ENCODE measurements around the gene LPCAT1.
"Not testable (repeated sequence)": the region's sequence is repeated elsewhere in the genome, so short reads cannot be mapped to it uniquely, and the experiment has no call there.

LPCAT1 gene

GRCh38 chr5:1539393-1540161 is 15.8 kb upstream of the LPCAT1 start:
- peaks cover 26% of the 10 kb centered on the region for H3K4me1 Mint-ChIP-seq
- DNase-seq, H3K27ac Mint-ChIP-seq, H3K4me3 Mint-ChIP-seq, H3K36me3 Mint-ChIP-seq, H3K27me3 Mint-ChIP-seq, H3K9me3 Mint-ChIP-seq, CTCF ChIA-PET: not testable (repeated sequence)

GRCh38 chr5:1538741-1539392 is 15.1 kb upstream of the LPCAT1 start:
- Mint-ChIP-seq H3K27ac (no peak overlapping the region), H3K27me3 (no peaks in the 10 kb centered on the region), H3K36me3 (no peaks in the 10 kb centered on the region), H3K4me1 (peaks cover 30% of the 10 kb centered on the region), H3K4me3 (no peak overlapping the region), H3K9me3 (peaks cover 4% of the 10 kb centered on the region)
- no peak for DNase-seq
- CTCF ChIA-PET = no interaction called here

- Mint-ChIP-seq H3K27me3 (no peaks in the 10 kb centered on the region), H3K36me3 (no peaks in the 10 kb centered on the region), H3K9me3 (peaks cover 4% of the 10 kb centered on the region), H3K27ac (no peak overlapping the region), H3K4me1 (peaks cover 30% of the 10 kb centered on the region), H3K4me3 (no peak overlapping the region)
- CTCF ChIA-PET = no interaction called here
- DNase-seq = no peak
Measured at GRCh38 chr5:1538276-1538675, 14.5 kb upstream of the LPCAT1 start.

GRCh38 chr5:1537603-1538154 is 13.9 kb upstream of the LPCAT1 start:
- Mint-ChIP-seq H3K4me3 (peak overlapping the region; percentile 26), H3K4me1 (peaks cover 30% of the 10 kb centered on the region), H3K27me3 (no peaks in the 10 kb centered on the region), H3K36me3 (no peaks in the 10 kb centered on the region), H3K27ac (peak overlapping the region; percentile 95), H3K9me3 (peaks cover 4% of the 10 kb centered on the region)
- CTCF ChIA-PET = no interaction called here
- DNase-seq = no peak

- H3K36me3 Mint-ChIP-seq = no peaks in the 10 kb centered on the region
- peaks cover 4% of the 10 kb centered on the region for H3K9me3 Mint-ChIP-seq
- peak overlapping the region; percentile 69 for H3K4me3 Mint-ChIP-seq
- H3K4me1 Mint-ChIP-seq = peaks cover 30% of the 10 kb centered on the region
- DNase-seq = peak; percentile 25
- H3K27me3 Mint-ChIP-seq = no peaks in the 10 kb centered on the region
- CTCF ChIA-PET = interaction anchor here (1.1 to 1.6 kb wide), 3 partner anchors 12 to 45 kb away, joined by 4 read pairs; no protein-coding TSS in a partner anchor
- H3K27ac Mint-ChIP-seq = peak overlapping the region; percentile 95
Measured at GRCh38 chr5:1536871-1537602, 13.3 kb upstream of the LPCAT1 start.

- peaks cover 4% of the 10 kb centered on the region for H3K9me3 Mint-ChIP-seq
Measured at GRCh38 chr5:1536322-1536845, 12.6 kb upstream of the LPCAT1 start.

GRCh38 chr5:1535646-1536045 is 11.9 kb upstream of the LPCAT1 start:
- DNase-seq = no peak
- peak overlapping the region; percentile 69 for H3K4me3 Mint-ChIP-seq
- H3K27me3 Mint-ChIP-seq = peaks cover 10% of the 10 kb centered on the region
- peak overlapping the region; percentile 95 for H3K27ac Mint-ChIP-seq
- CTCF ChIA-PET = interaction anchor here (1.3 to 1.6 kb wide), 2 partner anchors 11 to 22 kb away, joined by 4 read pairs; no protein-coding TSS in a partner anchor
- H3K36me3 Mint-ChIP-seq = no peaks in the 10 kb centered on the region
- H3K9me3 Mint-ChIP-seq = peaks cover 4% of the 10 kb centered on the region
- H3K4me1 Mint-ChIP-seq = peaks cover 30% of the 10 kb centered on the region

More at GRCh38 chr5:1536322-1536845, 12.6 kb upstream of the LPCAT1 start:
- Mint-ChIP-seq H3K4me3 (peak overlapping the region; percentile 69), H3K27ac (peak overlapping the region; percentile 95), H3K4me1 (peaks cover 30% of the 10 kb centered on the region), H3K36me3 (no peaks in the 10 kb centered on the region), H3K27me3 (peaks cover 6% of the 10 kb centered on the region)
- CTCF ChIA-PET = interaction anchor here (1.1 to 1.6 kb wide), 3 partner anchors 12 to 44 kb away, joined by 4 read pairs; no protein-coding TSS in a partner anchor
- peak; percentile 74 for DNase-seq

- Mint-ChIP-seq H3K4me1 (peaks cover 28% of the 10 kb centered on the region), H3K9me3 (no peaks in the 10 kb centered on the region), H3K27me3 (peaks cover 16% of the 10 kb centered on the region), H3K4me3 (no peak overlapping the region), H3K36me3 (no peaks in the 10 kb centered on the region), H3K27ac (no peak overlapping the region)
- CTCF ChIA-PET = interaction anchor here (0.9 kb wide), 1 partner anchor 11 kb away, joined by 3 read pairs; no protein-coding TSS in a partner anchor
- no peak for DNase-seq
Measured at GRCh38 chr5:1532384-1532783, 8.6 kb upstream of the LPCAT1 start.

GRCh38 chr5:1529498-1529897 is 5.7 kb upstream of the LPCAT1 start:
- CTCF ChIA-PET = no interaction called here
- Mint-ChIP-seq H3K9me3 (no peaks in the 10 kb centered on the region), H3K27ac (no peak overlapping the region), H3K27me3 (peaks cover 27% of the 10 kb centered on the region), H3K4me3 (no peak overlapping the region), H3K4me1 (peaks cover 3% of the 10 kb centered on the region), H3K36me3 (no peaks in the 10 kb centered on the region)
- no peak for DNase-seq

- CTCF ChIA-PET = no interaction called here
- H3K27ac Mint-ChIP-seq = no peak overlapping the region
- H3K4me3 Mint-ChIP-seq = no peak overlapping the region
- peaks cover 2% of the 10 kb centered on the region for H3K4me1 Mint-ChIP-seq
- peaks cover 2% of the 10 kb centered on the region for H3K36me3 Mint-ChIP-seq
- peaks cover 27% of the 10 kb centered on the region for H3K27me3 Mint-ChIP-seq
- DNase-seq = peak; percentile 9
- no peaks in the 10 kb centered on the region for H3K9me3 Mint-ChIP-seq
Measured at GRCh38 chr5:1527533-1528205, 3.9 kb upstream of the LPCAT1 start.

GRCh38 chr5:1526681-1527131 is 2.9 kb upstream of the LPCAT1 start:
- no peaks in the 10 kb centered on the region for H3K9me3 Mint-ChIP-seq
- H3K36me3 Mint-ChIP-seq = peaks cover 7% of the 10 kb centered on the region
- no peak overlapping the region for H3K27ac Mint-ChIP-seq
- H3K4me1 Mint-ChIP-seq = peaks cover 11% of the 10 kb centered on the region
- H3K27me3 Mint-ChIP-seq = peaks cover 24% of the 10 kb centered on the region
- CTCF ChIA-PET = no interaction called here
- DNase-seq = no peak
- no peak overlapping the region for H3K4me3 Mint-ChIP-seq

- Mint-ChIP-seq H3K4me1 (peaks cover 14% of the 10 kb centered on the region), H3K4me3 (no peak overlapping the region), H3K9me3 (no peaks in the 10 kb centered on the region), H3K36me3 (peaks cover 9% of the 10 kb centered on the region), H3K27me3 (peaks cover 21% of the 10 kb centered on the region), H3K27ac (no peak overlapping the region)
- DNase-seq = peak; percentile 18
- CTCF ChIA-PET = no interaction called here
Measured at GRCh38 chr5:1526190-1526631, 2.5 kb upstream of the LPCAT1 start.

- H3K4me1 Mint-ChIP-seq = peaks cover 18% of the 10 kb centered on the region
- H3K36me3 Mint-ChIP-seq = peaks cover 13% of the 10 kb centered on the region
- no peaks in the 10 kb centered on the region for H3K9me3 Mint-ChIP-seq
- CTCF ChIA-PET = no interaction called here
- peaks cover 17% of the 10 kb centered on the region for H3K27me3 Mint-ChIP-seq
- H3K27ac Mint-ChIP-seq = no peak overlapping the region
- H3K4me3 Mint-ChIP-seq = no peak overlapping the region
- peak; percentile 21 for DNase-seq
Measured at GRCh38 chr5:1525624-1526189, 1.9 kb upstream of the LPCAT1 start.
